IPS DF 4.7 (cell line): ENCODE measurements around the gene AIFM2.

Experiments
- DNase-seq: peaks from one replicate; pipeline ENCODE4 v3.0.0-alpha.2; 2013; ENCODE audit warnings: low spot score; ENCODE audit errors: extremely low read depth

The AIFM2 gene

GRCh38 chr10:70146489-70147258, 14.0 kb upstream of the AIFM2 start, which contains the start of gene TYSND1:
TSS of gene TYSND1 (minus strand) at chr10:70146700. CDS start at chr10:70146586, 114 bp downstream.
- DNase-seq = peak; percentile 96

GRCh38 chr10:70145666-70146488, 13.3 kb upstream of the AIFM2 start:
- no peak for DNase-seq

GRCh38 chr10:70145166-70145665, 12.6 kb upstream of the AIFM2 start:
- DNase-seq = no peak

GRCh38 chr10:70144372-70145110, 11.9 kb upstream of the AIFM2 start:
- DNase-seq = no peak

GRCh38 chr10:70142555-70142954, 9.9 kb upstream of the AIFM2 start:
- no peak for DNase-seq

GRCh38 chr10:70140297-70140696, 7.7 kb upstream of the AIFM2 start:
- DNase-seq = no peak

GRCh38 chr10:70139997-70140250, 7.3 kb upstream of the AIFM2 start:
- DNase-seq = no peak

GRCh38 chr10:70139151-70139996, 6.7 kb upstream of the AIFM2 start:
- no peak for DNase-seq

- no peak for DNase-seq
Measured at GRCh38 chr10:70137927-70138883, 5.6 kb upstream of the AIFM2 start.

GRCh38 chr10:70137135-70137534, 4.5 kb upstream of the AIFM2 start:
- no peak for DNase-seq

GRCh38 chr10:70135684-70136083, 3.1 kb upstream of the AIFM2 start:
- no peak for DNase-seq

- no peak for DNase-seq
Measured at GRCh38 chr10:70135046-70135445, 2.4 kb upstream of the AIFM2 start.

GRCh38 chr10:70131560-70131937, 1.1 kb downstream of the AIFM2 start:
- no peak for DNase-seq

- no peak for DNase-seq
Measured at GRCh38 chr10:70130878-70131559, 1.6 kb downstream of the AIFM2 start.

GRCh38 chr10:70126700-70127395, 5.8 kb downstream of the AIFM2 start:
- DNase-seq = no peak

- no peak for DNase-seq
Measured at GRCh38 chr10:70125918-70126552, 6.6 kb downstream of the AIFM2 start.

GRCh38 chr10:70124918-70125317, 7.7 kb downstream of the AIFM2 start:
- DNase-seq = no peak

- no peak for DNase-seq
Measured at GRCh38 chr10:70124415-70124814, 8.2 kb downstream of the AIFM2 start.
